Ovary (tissue), 9 donors: ENCODE data around the gene MSI2. TPM values are rescaled to one million over a fixed set of nuclear protein-coding genes. Genes with fewer than 3 reads are reported as not detected.

Experiments
- DNase-seq, 5 donors: peaks; one replicate each; pipeline ENCODE4 v3.0.0-alpha.2; 2019 to 2020
- H3K27ac ChIP-seq, 2 donors: fragments of 200-600 bp; one replicate each; pipeline versions ENCODE4 v1.5.1 to v1.8.0; 2019 to 2022
- H3K27me3 ChIP-seq: fragments of 200-600 bp; one replicate; pipeline ENCODE4 v1.8.0; 2022
- H3K36me3 ChIP-seq: fragments of 200-600 bp; sonication (generic); one replicate; pipeline ENCODE4 v1.5.1; 2019
- H3K4me1 ChIP-seq: one replicate; pipeline ENCODE4 v1.8.1; 2013; ENCODE audit warnings: mild to moderate bottlenecking, moderate library complexity; ENCODE audit not compliant: insufficient read depth
- H3K4me3 ChIP-seq: fragments of 200-600 bp; sonication (generic); one replicate; pipeline ENCODE4 v1.5.1; 2017
- H3K9me3 ChIP-seq, 2 donors: fragments of 200-600 bp in 1 of 2; sonication (generic) in 1 of 2; one replicate each; pipeline versions ENCODE4 v1.5.1 to v1.8.1; 2013 to 2019; ENCODE audit warnings: mild to moderate bottlenecking in 1 of 2, moderate library complexity in 1 of 2
- CTCF ChIP-seq, 3 donors: fragments of 450-650 bp in 2 of 3; fragments of 200-600 bp in 1 of 3; IDR thresholded peaks; one replicate each; pipeline versions ENCODE4 v1.5.1 to v1.8.0; 2016 to 2022; ENCODE audit warnings: antibody characterized with exemption in 3 of 3, mild to moderate bottlenecking in 1 of 3
- EP300 ChIP-seq: sonication (generic); formaldehyde crosslinking; IDR thresholded peaks from one replicate; pipeline ENCODE4 v1.6.1; 2017; ENCODE audit warnings: antibody characterized with exemption
- POLR2A ChIP-seq: fragments of 450-650 bp; IDR thresholded peaks from one replicate; pipeline ENCODE4 v1.6.1; 2017; ENCODE audit warnings: antibody characterized with exemption, mild to moderate bottlenecking, moderate library complexity
- WGBS, 3 donors: extraction: QIAGEN DNeasy Blood & Tissue Kit in 1 of 3; methylation state at CpG; one replicate each; pipeline versions ENCODE4 v1.1.5 to v1.1.7; 2013 to 2017; 5-methylcytosine and 5-hydroxymethylcytosine counted together
- intact Hi-C, 4 donors: fragments of 100-400 bp; cut with DNase I; formaldehyde crosslinking; loops; one replicate each; pipeline versions ENCODE4 v1.11.0 to v1.15.1; 2022 to 2023
- polyA plus RNA-seq, 2 donors: library from polyadenylated mRNA; stranded (reverse); fragments of 200-250 nt in 1 of 2; fragments of 350-450 nt in 1 of 2; fragmentation: Illumina TruSeq in 1 of 2; extraction: RNeasy Lipid Tissue Mini Kit (QIAGEN cat#74804) in 1 of 2; gene quantifications; one replicate each; pipeline ENCODE4 v1.2.3, GENCODE V29; 2013 to 2014
- total RNA-seq, 7 donors: library from RNA; depleted of rRNA in 2 of 7; stranded (reverse); fragments of >200 nt in 2 of 7; fragmentation: NEBNext Ultra II Directional in 3 of 7; extraction: Animal tissue kit (Norgen Biotek cat#: 25700) in 3 of 7; gene quantifications; one replicate each; pipeline versions ENCODE4 v1.1.0 to v1.2.4, GENCODE V29; 2016 to 2023
- donor health status: DM: no; HTN: no; CAD: no; lungs with moderate emphysema.
- donor health status: DM: no; HTN: no; CAD: no.
- donor health status: Bipolar disorder and iron deficiency.
- donor health status: DM: yes; HTN: yes; CAD: no.
- donor health status: DM: no; HTN: no; CAD: no.
- donor health status: DM: yes; HTN: yes; CAD: no.

MSI2 gene
- total and polyA plus RNA-seq, 9 donors = 43.1 to 199 (median 120) TPM

DNA sequence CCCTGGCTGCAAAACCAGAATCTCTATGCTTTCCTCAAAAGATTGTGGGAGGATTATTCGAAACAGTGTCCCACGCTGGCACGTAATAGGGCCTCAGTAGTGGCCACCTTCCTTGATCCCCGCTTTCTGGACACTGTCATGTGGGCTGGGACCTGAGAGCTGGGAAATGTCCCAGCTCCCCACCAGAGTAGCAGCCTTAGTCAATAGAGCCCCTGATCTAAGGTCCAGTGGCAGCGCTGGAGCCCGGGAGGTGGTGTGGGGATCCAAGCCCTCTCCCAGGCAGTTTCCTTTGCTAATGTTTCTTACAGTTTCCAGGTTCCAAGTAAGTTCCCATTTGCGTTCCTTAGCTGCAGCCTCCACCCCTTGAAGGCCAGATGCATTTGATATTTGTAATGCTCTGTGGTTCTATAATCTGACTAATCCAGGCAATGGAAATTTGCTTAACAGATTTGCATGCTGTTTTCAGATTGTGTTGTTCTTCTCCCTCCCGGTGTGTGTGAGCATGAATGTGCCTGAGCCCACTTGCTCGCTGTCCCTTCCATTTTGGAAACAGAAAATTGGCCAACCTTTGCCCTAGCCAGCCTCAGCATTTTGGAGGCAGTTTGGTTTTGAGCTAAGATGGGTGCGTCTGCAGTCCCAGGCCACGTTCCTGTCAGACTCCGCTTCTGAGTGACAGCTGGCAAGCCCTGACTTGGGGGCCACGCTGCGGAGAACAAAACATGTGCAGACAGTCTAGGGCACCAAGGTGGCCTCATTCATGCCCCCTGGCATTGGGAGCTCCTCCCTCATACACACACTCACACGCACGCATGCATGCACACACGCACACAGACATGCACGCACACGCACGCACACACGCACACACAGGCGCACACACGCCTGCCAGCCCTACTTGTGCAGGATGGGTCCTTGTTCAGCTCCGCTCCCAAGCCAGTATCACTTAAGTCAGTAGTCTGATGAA is 419.4 kb downstream of the MSI2 start:
- Histone ChIP-seq H3K27me3 (no peaks in the 10 kb centered on the region), H3K9me3 (no peaks in the 10 kb centered on the region), H3K4me3 (no peak overlapping the region), H3K4me1 (no peaks in the 10 kb centered on the region), H3K27ac (no peak overlapping the region), H3K36me3 (no peaks in the 10 kb centered on the region)
- intact Hi-C loops = loop anchor here in 2 of 4 donors (10.0 kb wide), 2 partner anchors 231 to 421 kb away; partner anchors contain the start of gene MSI2 (in 1 of the 2)
- DNase-seq = no peak
- WGBS, 3 donors = 94 to 97% (median 96%) methylated on average over 24 of the region's 24 CpGs
- no peak for TF ChIP-seq POLR2A
- no peak for TF ChIP-seq CTCF (IDR thresholded peaks at IDR 0.05)
- TF ChIP-seq EP300 = no peak

- Histone ChIP-seq H3K9me3 (no peaks in the 10 kb centered on the region), H3K27me3 (no peaks in the 10 kb centered on the region), H3K4me3 (no peak overlapping the region), H3K27ac (no peak overlapping the region), H3K4me1 (no peaks in the 10 kb centered on the region), H3K36me3 (no peaks in the 10 kb centered on the region)
- 82 to 89% (median 89%) methylated on average over 7 of the region's 7 CpGs for WGBS, 3 donors
- DNase-seq = no peak
- intact Hi-C loops = loop anchor here in 2 of 4 donors (10.0 kb wide), 2 partner anchors 232 to 422 kb away; partner anchors contain the start of gene MSI2 (in 1 of the 2)
- no peak for TF ChIP-seq EP300
- no peak for TF ChIP-seq POLR2A
- no peak for TF ChIP-seq CTCF (IDR thresholded peaks at IDR 0.05)
Measured at GRCh38 chr17:57676543-57676942, 420.2 kb downstream of the MSI2 start.

DNA sequence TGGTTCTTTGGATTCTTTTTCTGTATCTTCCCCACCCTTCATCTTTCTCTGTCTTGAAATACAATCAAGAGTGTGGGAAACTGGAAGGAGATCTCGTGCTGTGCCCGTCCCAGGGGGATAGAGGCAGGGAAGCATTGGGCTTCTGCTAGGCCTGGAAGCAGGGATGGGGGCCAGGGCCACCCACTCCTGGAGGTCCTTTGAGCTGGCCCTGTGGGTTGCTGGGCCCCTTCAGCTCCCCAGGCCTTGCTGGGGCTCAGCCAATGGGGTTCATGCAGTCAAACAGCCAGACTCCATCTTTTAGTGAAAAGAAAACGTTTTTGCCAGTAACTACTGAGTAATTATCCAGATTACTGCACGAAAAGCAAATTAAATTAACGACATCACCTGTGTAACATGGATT is 421.0 kb downstream of the MSI2 start:
- Histone ChIP-seq H3K27me3 (no peaks in the 10 kb centered on the region), H3K9me3 (no peaks in the 10 kb centered on the region), H3K36me3 (no peaks in the 10 kb centered on the region), H3K4me1 (no peaks in the 10 kb centered on the region), H3K27ac (no peak overlapping the region), H3K4me3 (no peak overlapping the region)
- no peak for TF ChIP-seq CTCF (IDR thresholded peaks at IDR 0.05)
- no peak for TF ChIP-seq EP300
- TF ChIP-seq POLR2A = no peak
- intact Hi-C loops = loop anchor here in 2 of 4 donors (10.0 kb wide), 2 partner anchors 232 to 422 kb away; partner anchors contain the start of gene MSI2 (in 1 of the 2)
- 67 to 76% (median 73%) methylated on average over 5 of the region's 5 CpGs for WGBS, 3 donors
- no peak for DNase-seq

DNA sequence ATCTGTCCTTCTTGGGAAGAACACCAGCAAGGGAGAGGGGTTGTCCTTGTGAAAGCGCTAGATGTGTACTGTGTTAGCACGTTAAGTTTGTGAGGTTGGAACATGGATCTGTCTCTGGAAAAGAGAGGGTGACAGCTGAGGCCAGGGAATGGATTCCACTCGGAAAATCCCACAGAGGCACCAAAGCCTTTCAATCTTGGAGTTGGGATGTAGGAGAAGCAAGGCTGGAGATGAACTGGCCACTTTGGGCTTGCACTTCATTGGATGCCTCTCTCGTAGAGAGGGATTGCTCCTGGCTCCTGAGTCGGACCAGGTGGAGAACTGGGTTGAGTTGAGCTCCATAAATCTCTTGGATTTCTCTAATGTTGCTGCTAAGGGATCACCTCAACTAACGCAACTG is 421.5 kb downstream of the MSI2 start:
- H3K27me3 ChIP-seq = no peaks in the 10 kb centered on the region
- intact Hi-C loops = loop anchor here in 2 of 4 donors (10.0 kb wide), 2 partner anchors 233 to 423 kb away; partner anchors contain the start of gene MSI2 (in 1 of the 2)

More for the DNA sequence above, 421.5 kb downstream of the MSI2 start:
- no peaks in the 10 kb centered on the region for H3K9me3 ChIP-seq
- H3K4me3 ChIP-seq = no peak overlapping the region
- TF ChIP-seq CTCF (IDR thresholded peaks at IDR 0.05) = no peak
- no peak for TF ChIP-seq POLR2A
- TF ChIP-seq EP300 = no peak
- H3K36me3 ChIP-seq = no peaks in the 10 kb centered on the region
- H3K4me1 ChIP-seq = no peaks in the 10 kb centered on the region
- H3K27ac ChIP-seq = no peak overlapping the region
- no peak for DNase-seq
- 93 to 97% (median 96%) methylated on average over 6 of the region's 6 CpGs for WGBS, 3 donors
